ENCODE data around the gene OR2T5.
"Not testable (repeated sequence)": the region's sequence is repeated elsewhere in the genome, so short reads cannot be mapped to it uniquely, and the experiment has no call there.

OR2T5 gene

GRCh38 chr1:248488289-248488688, at the start of gene OR2T5:
Gene OR2T5 (plus strand): TSS chr1:248488589. CDS start chr1:248488589, 0 bp downstream.
- not testable (repeated sequence) for DNase-seq (ENCODE audit: low read depth in 4 of 4, low spot score in 1 of 4)

GRCh38 chr1:248438668-248439067, 49.7 kb upstream of the OR2T5 start:
- not testable (repeated sequence) for DNase-seq (ENCODE audit: low read depth in 4 of 4, low spot score in 1 of 4)

DNA sequence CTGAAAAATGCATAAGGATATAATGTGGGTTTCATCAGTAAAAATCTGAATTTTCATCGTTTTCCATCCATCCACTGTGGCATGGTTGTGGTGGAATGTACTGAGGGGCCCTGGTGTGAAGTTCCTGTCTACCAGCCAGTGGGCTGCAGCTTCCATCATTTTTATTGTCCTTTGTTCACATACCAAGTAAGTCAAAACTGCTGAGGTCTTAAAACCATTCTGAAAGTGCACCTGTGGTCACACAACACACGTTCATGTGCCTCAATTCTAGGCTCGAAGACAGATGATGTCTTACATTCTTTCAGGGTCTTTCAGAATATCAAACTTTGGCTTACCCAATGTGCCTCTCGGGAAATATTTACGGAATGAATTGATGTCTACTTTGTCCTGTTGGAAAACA, 49.1 kb upstream of the OR2T5 start:
- DNase-seq (ENCODE audit: low read depth in 4 of 4, low spot score in 1 of 4) = not testable (repeated sequence)

- DNase-seq (ENCODE audit: low read depth in 4 of 4, low spot score in 1 of 4) = not testable (repeated sequence)
These were observed 45.7 kb upstream of the OR2T5 start for GRCh38 chr1:248442500-248443277.

GRCh38 chr1:248444603-248445002, 43.8 kb upstream of the OR2T5 start:
- not testable (repeated sequence) for DNase-seq (ENCODE audit: low read depth in 4 of 4, low spot score in 1 of 4)

GRCh38 chr1:248445399-248445798, 43.0 kb upstream of the OR2T5 start, which contains the start of gene OR2T2:
Gene OR2T2 (plus strand): TSS chr1:248445637. CDS start chr1:248452798, 7,161 bp downstream.
- not testable (repeated sequence) for DNase-seq (ENCODE audit: low read depth in 4 of 4, low spot score in 1 of 4)

GRCh38 chr1:248448409-248449074, 39.8 kb upstream of the OR2T5 start:
- not testable (repeated sequence) for DNase-seq (ENCODE audit: low read depth in 4 of 4, low spot score in 1 of 4)

DNA sequence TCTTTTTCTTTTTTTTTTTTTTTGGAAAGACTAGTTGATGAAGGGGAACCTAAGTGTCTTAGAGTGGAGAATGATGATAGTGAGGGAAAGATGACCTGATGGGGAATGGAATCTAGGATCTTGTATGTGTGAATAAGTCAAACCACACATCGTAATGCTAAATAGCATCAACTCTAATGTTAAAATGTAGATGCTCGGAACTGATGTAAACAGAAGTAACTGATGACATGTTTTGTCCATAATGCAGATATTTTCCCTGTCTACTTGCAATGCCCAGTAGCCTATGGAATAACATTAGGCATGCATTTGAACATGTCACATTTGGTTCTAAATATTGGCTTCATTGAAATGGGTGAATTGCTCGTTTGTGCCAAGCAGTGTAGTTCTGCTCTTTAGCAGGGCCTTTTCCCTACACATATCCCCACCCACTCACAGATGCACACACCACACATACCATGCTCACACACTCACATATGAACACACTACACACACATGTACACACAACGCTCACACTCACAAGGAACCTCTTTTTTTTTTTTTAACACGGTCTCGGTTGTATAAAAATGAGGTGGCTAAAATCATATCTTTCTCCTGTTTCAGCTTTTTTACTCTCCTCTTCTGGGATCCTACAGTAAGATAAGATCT, 38.4 kb upstream of the OR2T5 start:
- not testable (repeated sequence) for DNase-seq (ENCODE audit: low read depth in 4 of 4, low spot score in 1 of 4)

DNA sequence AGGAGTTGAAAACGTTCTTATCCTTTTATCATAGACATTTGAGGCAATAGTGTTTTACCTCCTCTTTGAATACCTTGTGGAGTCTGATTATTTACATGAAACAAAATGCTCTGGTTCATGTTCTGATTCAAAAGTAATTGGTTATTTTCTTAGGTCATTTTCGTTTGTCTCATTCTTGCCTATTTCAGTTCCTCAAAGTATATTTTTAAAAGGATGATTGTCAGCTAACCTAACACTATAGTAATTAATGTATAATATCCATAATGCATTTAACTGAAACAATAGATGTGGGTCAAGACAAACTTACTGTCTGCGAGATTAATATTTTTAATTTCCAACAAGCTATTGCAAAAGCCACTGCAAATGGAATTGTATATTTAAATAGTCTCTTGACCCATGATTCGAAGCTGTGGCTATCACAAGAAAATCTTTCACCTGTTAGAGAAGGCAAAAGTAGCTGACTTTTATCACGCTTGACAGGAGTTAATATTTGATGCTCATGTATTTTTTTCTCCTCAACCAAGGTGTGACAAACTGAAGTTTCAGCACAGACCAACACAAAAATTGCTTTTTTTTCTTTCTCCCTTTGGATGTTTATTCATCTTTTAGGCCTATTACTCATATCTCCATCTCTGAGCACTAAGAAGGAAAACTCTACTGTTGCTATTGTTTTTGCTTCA, 37.8 kb upstream of the OR2T5 start:
- not testable (repeated sequence) for DNase-seq (ENCODE audit: low read depth in 4 of 4, low spot score in 1 of 4)

DNA sequence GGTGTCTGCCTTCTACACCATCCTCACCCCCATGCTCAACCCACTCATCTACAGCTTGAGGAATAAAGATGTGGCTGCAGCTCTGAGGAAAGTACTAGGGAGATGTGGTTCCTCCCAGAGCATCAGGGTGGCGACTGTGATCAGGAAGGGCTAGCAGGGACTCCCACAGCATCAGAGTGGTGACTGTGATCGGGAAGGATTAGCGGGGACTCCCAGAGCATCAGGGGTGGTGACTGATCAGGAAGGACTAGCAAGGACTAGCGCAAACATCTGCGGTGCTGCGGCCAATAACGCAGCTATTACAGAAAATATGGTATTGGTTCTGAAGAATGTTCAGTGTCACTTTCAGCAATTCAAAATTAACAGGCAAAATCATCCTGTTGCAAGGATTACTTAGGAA, 34.8 kb upstream of the OR2T5 start:
- not testable (repeated sequence) for DNase-seq (ENCODE audit: low read depth in 4 of 4, low spot score in 1 of 4)

DNA sequence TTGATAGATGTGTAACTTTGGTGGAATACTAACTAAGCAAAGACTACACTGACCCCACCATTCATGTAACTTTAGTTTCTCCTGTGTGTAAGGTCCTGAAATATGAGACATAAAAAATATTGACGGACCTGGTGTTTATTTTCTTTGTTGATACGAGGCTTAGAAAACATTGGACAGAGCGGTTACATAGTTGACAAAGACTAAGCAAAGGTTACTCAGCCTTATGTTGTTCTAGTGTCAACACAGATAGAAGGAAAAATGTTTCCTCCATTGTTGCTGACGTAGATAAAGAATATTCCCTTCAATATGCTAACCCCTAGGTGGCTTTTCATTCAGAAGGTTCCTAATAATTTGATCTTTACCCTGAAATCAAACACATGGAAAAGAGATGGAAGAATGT, 33.3 kb upstream of the OR2T5 start:
- not testable (repeated sequence) for DNase-seq (ENCODE audit: low read depth in 4 of 4, low spot score in 1 of 4)

- not testable (repeated sequence) for DNase-seq (ENCODE audit: low read depth in 4 of 4, low spot score in 1 of 4)
These were observed 31.8 kb upstream of the OR2T5 start for GRCh38 chr1:248456635-248457034.

DNA sequence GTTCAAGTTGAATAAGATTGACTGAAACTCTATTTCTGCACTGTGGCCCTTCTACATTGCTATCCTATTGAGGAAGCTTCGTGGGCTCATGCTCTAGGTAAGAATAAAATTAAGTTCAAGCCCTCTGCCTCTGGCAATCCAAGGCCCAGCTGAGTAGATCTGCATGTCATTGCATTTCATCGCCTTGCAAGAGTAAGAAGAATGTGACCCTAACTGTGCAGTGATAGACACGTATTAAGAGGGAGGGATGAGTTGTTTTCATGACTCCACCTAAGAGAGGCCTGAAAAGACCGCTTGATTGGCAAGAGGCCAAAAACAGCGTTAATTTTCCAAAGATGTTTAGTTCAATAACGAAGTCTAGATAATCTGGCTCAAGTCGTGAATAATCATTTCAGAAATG, 29.3 kb upstream of the OR2T5 start:
- not testable (repeated sequence) for DNase-seq (ENCODE audit: low read depth in 4 of 4, low spot score in 1 of 4)

DNA sequence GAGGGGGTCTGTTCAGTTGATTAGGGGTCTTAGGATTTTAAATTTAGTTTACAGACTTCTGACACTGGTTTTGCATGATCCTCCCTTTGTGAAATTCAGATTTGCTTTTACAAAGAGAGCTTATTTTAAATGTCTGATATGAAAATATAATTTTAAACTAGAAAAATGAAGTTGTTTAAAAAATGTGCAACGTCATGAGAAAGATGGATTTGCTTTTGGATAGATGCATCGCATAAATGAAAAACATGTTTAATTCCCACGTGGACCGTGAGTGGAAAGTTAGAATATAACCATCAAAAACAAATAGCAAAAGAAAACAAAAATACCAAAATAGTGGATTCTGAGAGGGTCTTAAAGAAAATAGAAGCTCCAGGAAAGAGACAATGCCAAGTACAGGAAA, 17.2 kb upstream of the OR2T5 start:
- no peak for DNase-seq (ENCODE audit: low read depth in 4 of 4, low spot score in 1 of 4)

GRCh38 chr1:248472111-248472510, 16.3 kb upstream of the OR2T5 start:
- not testable (repeated sequence) for DNase-seq (ENCODE audit: low read depth in 4 of 4, low spot score in 1 of 4)

DNA sequence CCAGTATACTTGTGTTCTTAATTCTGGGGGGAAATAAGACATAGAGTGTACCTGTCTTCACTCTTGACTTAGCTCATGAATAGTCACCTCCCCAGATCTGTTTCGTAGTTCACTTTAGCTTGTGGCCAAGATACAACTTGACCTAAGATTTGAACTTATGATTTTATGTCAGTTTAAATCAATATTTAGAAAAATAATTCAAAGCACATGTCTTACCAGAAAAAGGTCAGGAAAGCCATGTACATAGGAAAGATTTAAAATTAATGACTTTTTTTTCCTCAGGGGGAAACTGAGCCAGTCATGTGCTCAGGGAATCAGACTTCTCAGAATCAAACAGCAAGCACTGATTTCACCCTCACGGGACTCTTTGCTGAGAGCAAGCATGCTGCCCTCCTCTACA, 15.3 kb upstream of the OR2T5 start, which contains the start of gene OR2T3:
TSS of gene OR2T3 (plus strand) at position 301 of the 400 bp plus-strand sequence. CDS start at position 301, 0 bp downstream.
- DNase-seq (ENCODE audit: low read depth in 4 of 4, low spot score in 1 of 4) = not testable (repeated sequence)

DNA sequence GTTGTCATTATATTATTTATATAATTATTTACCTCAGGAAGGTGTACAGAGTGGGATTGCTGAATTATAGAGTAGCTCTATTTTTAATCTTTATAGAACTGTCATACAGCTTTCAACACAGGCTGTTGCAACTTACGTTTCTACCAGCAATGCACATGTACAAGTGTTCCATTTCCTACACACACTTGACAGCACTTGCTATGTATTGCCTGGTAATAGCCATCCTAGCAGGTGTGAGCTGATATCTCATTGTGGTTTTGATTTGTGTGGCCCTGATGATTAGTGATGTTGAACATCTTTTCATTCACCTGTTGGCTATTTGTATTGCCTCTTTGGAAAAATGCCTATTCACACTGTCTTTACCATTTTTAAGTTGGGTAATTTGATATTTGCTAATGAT, 12.7 kb upstream of the OR2T5 start:
- DNase-seq (ENCODE audit: low read depth in 4 of 4, low spot score in 1 of 4) = not testable (repeated sequence)

- DNase-seq (ENCODE audit: low read depth in 4 of 4, low spot score in 1 of 4) = not testable (repeated sequence)
These were observed 6.5 kb upstream of the OR2T5 start for GRCh38 chr1:248481686-248482579.

DNA sequence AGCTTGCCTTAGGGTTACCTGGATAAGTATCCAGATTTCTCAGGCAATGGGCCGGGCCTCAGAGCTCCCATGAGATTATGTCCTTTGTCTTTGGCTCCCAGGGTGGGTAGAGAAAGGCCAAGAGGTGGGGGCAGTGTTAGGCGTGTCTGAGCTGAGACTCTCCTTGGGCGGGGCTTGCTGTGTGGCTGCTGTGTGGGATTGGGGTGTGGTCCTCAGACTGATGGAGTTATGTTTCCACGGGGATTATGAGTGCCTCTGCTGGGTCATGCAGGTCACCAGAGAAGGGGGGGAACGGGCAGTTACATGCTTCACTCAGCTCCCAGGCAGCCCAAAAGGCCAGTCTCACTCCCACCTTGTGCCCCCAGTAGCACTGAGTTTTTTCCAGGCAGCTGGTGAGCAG, 8.3 kb downstream of the OR2T5 start:
- DNase-seq (ENCODE audit: low read depth in 4 of 4, low spot score in 1 of 4) = not testable (repeated sequence)
